ENCODE data around the gene WSB1. TPM values are rescaled to one million over a fixed set of nuclear protein-coding genes. Genes with fewer than 3 reads are reported as not detected.
A peak's percentile ranks its signal among the peaks of the same experiment; 100 is the strongest.

The WSB1 gene
- total and polyA plus RNA-seq, 2 of the 8 experiments (the other 6 are each of a cell fraction or from before 2014, with no cell fraction given), result 113 to 140 TPM

GRCh38 chr17:27343294-27343693 lies 49.4 kb downstream of the WSB1 start:
- peak overlapping the region; percentile 19; the same call in 1 of the 2 replicates for H2BK15ac ChIP-seq (ENCODE audit: low read length)
- no peak overlapping the region for H3K27ac ChIP-seq (ENCODE audit: low read depth, low read length)
- TF ChIP-seq PHF8 (conservative IDR thresholded peaks at IDR 0.05; ENCODE audit: low read depth, low read length) (no peak), RBBP5 (IDR thresholded peaks at IDR 0.05; ENCODE audit: borderline replicate concordance, low read depth, low read length) (no peak), KDM5A (IDR thresholded peaks at IDR 0.05; ENCODE audit: low read length) (no peak), HDAC6 (IDR thresholded peaks at IDR 0.05; ENCODE audit: low read depth, low read length) (no peak), HDAC2 (IDR thresholded peaks at IDR 0.05; ENCODE audit: borderline replicate concordance in 1 of 2, low read depth in 2 of 2, low read length in 2 of 2) (no peak), TBP (IDR thresholded peaks at IDR 0.05; ENCODE audit: low read depth, low read length) (no peak)
- TF ChIP-seq, protein P1, sequence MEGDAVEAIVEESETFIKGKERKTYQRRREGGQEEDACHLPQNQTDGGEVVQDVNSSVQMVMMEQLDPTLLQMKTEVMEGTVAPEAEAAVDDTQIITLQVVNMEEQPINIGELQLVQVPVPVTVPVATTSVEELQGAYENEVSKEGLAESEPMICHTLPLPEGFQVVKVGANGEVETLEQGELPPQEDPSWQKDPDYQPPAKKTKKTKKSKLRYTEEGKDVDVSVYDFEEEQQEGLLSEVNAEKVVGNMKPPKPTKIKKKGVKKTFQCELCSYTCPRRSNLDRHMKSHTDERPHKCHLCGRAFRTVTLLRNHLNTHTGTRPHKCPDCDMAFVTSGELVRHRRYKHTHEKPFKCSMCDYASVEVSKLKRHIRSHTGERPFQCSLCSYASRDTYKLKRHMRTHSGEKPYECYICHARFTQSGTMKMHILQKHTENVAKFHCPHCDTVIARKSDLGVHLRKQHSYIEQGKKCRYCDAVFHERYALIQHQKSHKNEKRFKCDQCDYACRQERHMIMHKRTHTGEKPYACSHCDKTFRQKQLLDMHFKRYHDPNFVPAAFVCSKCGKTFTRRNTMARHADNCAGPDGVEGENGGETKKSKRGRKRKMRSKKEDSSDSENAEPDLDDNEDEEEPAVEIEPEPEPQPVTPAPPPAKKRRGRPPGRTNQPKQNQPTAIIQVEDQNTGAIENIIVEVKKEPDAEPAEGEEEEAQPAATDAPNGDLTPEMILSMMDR (IDR thresholded peaks at IDR 0.05; ENCODE audit: control extremely low read depth in 1 of 3, insufficient read depth in 1 of 3, low read depth in 1 of 3, low read length in 3 of 3), result no peak
- H2BK20ac ChIP-seq (ENCODE audit: low read length), result no peak overlapping the region
- H3K56ac ChIP-seq (replicated peaks; ENCODE audit: insufficient read length, low read depth, low read length), result no peak overlapping the region
- H3K23ac ChIP-seq (ENCODE audit: insufficient read length), result no peak overlapping the region
- WGBS, 2 experiments (ENCODE audit: extremely low coverage in 1 of 2, insufficient coverage in 1 of 2, insufficient read length in 1 of 2, insufficient replicate concordance in 2 of 2, low coverage in 1 of 2, low lambda C conversion rate in 2 of 2, missing lambda C conversion rate in 1 of 2), result 85% methylated on average over 3 of the region's 3 CpGs; no CpG with 5 or more reads in 1 of the 2 experiments
- no peaks in the 10 kb centered on the region for H3K27me3 ChIP-seq (replicated peaks in 1 of 4; ENCODE audit: control insufficient read depth in 3 of 4, extremely low read depth in 1 of 4, insufficient read depth in 3 of 4, low read length in 3 of 4)
- 0 out of 2 replicates have a peak, but pooled peaks cover 3% of the 10 kb centered on the region for H3K23me2 ChIP-seq (ENCODE audit: low read depth, low read length)
- no peak overlapping the region for H3K14ac ChIP-seq (ENCODE audit: insufficient read length)
- H3K36me3 ChIP-seq (ENCODE audit: control insufficient read depth in 2 of 4, insufficient read depth in 4 of 4, low read length in 3 of 4), result no peaks in the 10 kb centered on the region
- H2BK5ac ChIP-seq (ENCODE audit: low read depth, low read length), result no peak overlapping the region; the same call in 1 of the 2 replicates
- H4K5ac ChIP-seq (ENCODE audit: insufficient read length, low read depth, low read length), result no peak overlapping the region
- FAIRE-seq, result no peak
- H3K79me1 ChIP-seq (ENCODE audit: low read depth, low read length), result no peaks in the 10 kb centered on the region; the same call in 1 of the 2 replicates
- H3K79me2 ChIP-seq (ENCODE audit: control insufficient read depth in 1 of 2, insufficient read depth in 2 of 2, low read length in 2 of 2), result no peaks in the 10 kb centered on the region
- H3K4me3 ChIP-seq (ENCODE audit: extremely low read depth in 1 of 4, insufficient read depth in 2 of 4, low read depth in 3 of 4, low read length in 4 of 4), result no peak overlapping the region
- H3K9ac ChIP-seq (replicated peaks in 1 of 4; ENCODE audit: extremely low read depth in 1 of 4, low read depth in 3 of 4, low read length in 3 of 4), result no peak overlapping the region; a peak in 1 of 7 replicates
- ChIA-PET CTCF (ENCODE audit: partially characterized antibody) (interaction anchor here (0.8 to 3.3 kb wide), 5 partner anchors 11 to 189 kb away, joined by 3 to 17 read pairs (median 6); no protein-coding TSS in a partner anchor), POLR2A (ENCODE audit: partially characterized antibody) (interaction anchor here (2.2 to 7.8 kb wide), 3 partner anchors 10 to 50 kb away, joined by 6 to 63 read pairs (median 6); partner anchors contain the start of gene WSB1)
- H3K18ac ChIP-seq (ENCODE audit: extremely low read depth, low read length), result peak overlapping the region; percentile 22; the same call in 1 of the 2 replicates
- peak overlapping the region; percentile 40 for H4K91ac ChIP-seq (replicated peaks; ENCODE audit: insufficient read length, low read length)
- H3K4ac ChIP-seq (replicated peaks; ENCODE audit: insufficient read length, low read depth, low read length), result no peak overlapping the region
- no peak overlapping the region; the same call in 1 of the 2 replicates for H2BK12ac ChIP-seq (ENCODE audit: low read depth, low read length)
- H2AK5ac ChIP-seq (ENCODE audit: low read depth, low read length), result no peak overlapping the region
- H3K4me2 ChIP-seq (ENCODE audit: insufficient read depth in 1 of 2, low read depth in 2 of 2, low read length in 2 of 2), result no peak overlapping the region; a peak in 1 of 4 replicates
- H3K4me1 ChIP-seq (replicated peaks in 1 of 4; ENCODE audit: control insufficient read depth in 3 of 4, insufficient read depth in 4 of 4, low read length in 3 of 4), result peaks cover 8 to 27% (median 15%) of the 10 kb centered on the region in 4 experiments
- no peak overlapping the region for H4K8ac ChIP-seq (ENCODE audit: extremely low read depth, insufficient read depth, low read length)
- no peak overlapping the region for H2BK120ac ChIP-seq (replicated peaks; ENCODE audit: low read depth, low read length)
- no peaks in the 10 kb centered on the region for H4K20me1 ChIP-seq (replicated peaks in 1 of 2; ENCODE audit: control insufficient read depth in 1 of 2, insufficient read depth in 2 of 2, low read length in 2 of 2)
- H2AFZ ChIP-seq (ENCODE audit: low read length), result no peak overlapping the region
- H3K9me3 ChIP-seq (ENCODE audit: insufficient read depth in 2 of 2, low read depth in 1 of 2, low read length in 1 of 2), result no peaks in the 10 kb centered on the region
- no peak for DNase-seq (ENCODE audit: low read depth in 1 of 2, low spot score in 2 of 2)

Measured in H1 (cell line).